Naive B cell (primary cell): ENCODE data around the gene F13A1. TPM values are rescaled to one million over a fixed set of nuclear protein-coding genes. Genes with fewer than 3 reads are reported as not detected.
A peak's percentile ranks its signal among the peaks of the same experiment; 100 is the strongest.
"Not testable (repeated sequence)": the region's sequence is repeated elsewhere in the genome, so short reads cannot be mapped to it uniquely, and the experiment has no call there.

Experiments
- ATAC-seq, 2 donors: fragments of 150-1000 bp; cut with Tn5 transposase; 2 replicates each; pipeline ENCODE4 v1.10.0; 2021; ENCODE audit warnings: low read depth in 2 of 2, mild to moderate bottlenecking in 2 of 2, moderate library complexity in 2 of 2
- DNase-seq: peaks from one replicate; pipeline ENCODE4 v3.0.0; 2022
- H3K27ac Mint-ChIP-seq, 6 donors: one replicate each; pipeline ENCODE4 v1.8.0; 2020 to 2022; ENCODE audit warnings: mild to moderate bottlenecking in 6 of 6, mixed read lengths in 6 of 6, moderate library complexity in 5 of 6, inconsistent platforms in 2 of 6
- H3K27me3 Mint-ChIP-seq, 3 donors: one replicate each; pipeline ENCODE4 v1.8.0; 2021 to 2022; ENCODE audit warnings: mixed read lengths in 3 of 3, mild to moderate bottlenecking in 1 of 3
- H3K36me3 Mint-ChIP-seq, 2 donors: one replicate each; pipeline ENCODE4 v1.8.0; 2020 to 2022; ENCODE audit warnings: mixed read lengths in 2 of 2, inconsistent platforms in 1 of 2, mild to moderate bottlenecking in 1 of 2
- H3K4me1 Mint-ChIP-seq, 3 donors: one replicate each; pipeline ENCODE4 v1.8.0; 2020 to 2022; ENCODE audit warnings: mixed read lengths in 3 of 3, inconsistent platforms in 1 of 3, mild to moderate bottlenecking in 1 of 3, moderate library complexity in 1 of 3
- H3K4me3 Mint-ChIP-seq, 8 donors: one replicate each; pipeline ENCODE4 v1.8.0; 2020 to 2022; ENCODE audit warnings: mild to moderate bottlenecking in 8 of 8, mixed read lengths in 8 of 8, moderate library complexity in 8 of 8, inconsistent platforms in 2 of 8
- H3K9me3 Mint-ChIP-seq, 7 donors: one replicate each; pipeline ENCODE4 v1.8.0; 2020 to 2022; ENCODE audit warnings: mixed read lengths in 7 of 7, mild to moderate bottlenecking in 5 of 7, inconsistent platforms in 2 of 7, moderate library complexity in 1 of 7
- polyA plus RNA-seq, 6 donors: library from polyadenylated mRNA; unstranded; fragments of 300-500 nt; fragmentation: Illumina TruSeq; gene quantifications; one replicate each; pipeline ENCODE4 v1.2.3, GENCODE V29; 2021; ENCODE audit warnings: low read depth in 6 of 6

Gene F13A1
- polyA plus RNA-seq, 6 donors from 2014 or later = 3.3 to 9.0 (median 6.6) TPM

DNA sequence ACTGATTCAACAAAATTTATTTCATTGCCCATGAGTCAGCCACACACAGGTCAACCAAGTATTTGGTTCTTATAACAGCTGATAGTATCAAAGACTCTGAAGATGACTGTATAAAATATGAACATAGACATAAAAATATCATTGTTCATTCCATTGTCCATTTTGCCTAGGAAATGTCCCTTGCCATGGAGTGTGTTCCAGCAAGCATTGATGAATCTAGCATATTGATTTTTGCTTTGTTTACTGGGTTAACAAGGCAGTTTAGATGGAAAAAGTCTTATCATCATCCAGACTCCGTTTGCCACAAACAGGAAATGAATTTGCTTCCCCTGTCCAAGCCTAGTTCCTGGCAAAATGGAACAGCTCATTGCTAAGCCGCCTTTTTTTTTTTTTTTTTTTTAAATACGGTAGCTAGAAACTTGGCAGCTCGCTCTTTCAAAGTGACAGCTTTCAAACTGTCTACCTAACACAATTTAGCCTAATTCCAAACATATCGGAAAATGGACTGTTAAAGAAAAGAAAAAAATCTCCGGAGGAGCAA is 7.5 kb downstream of the F13A1 start:
- no peak for DNase-seq
- H3K4me1 Mint-ChIP-seq = peaks cover 0 to 5% (median 2%) of the 10 kb centered on the region in 3 donors
- H3K27me3 Mint-ChIP-seq = peaks cover 34 to 42% (median 42%) of the 10 kb centered on the region in 3 donors

DNA sequence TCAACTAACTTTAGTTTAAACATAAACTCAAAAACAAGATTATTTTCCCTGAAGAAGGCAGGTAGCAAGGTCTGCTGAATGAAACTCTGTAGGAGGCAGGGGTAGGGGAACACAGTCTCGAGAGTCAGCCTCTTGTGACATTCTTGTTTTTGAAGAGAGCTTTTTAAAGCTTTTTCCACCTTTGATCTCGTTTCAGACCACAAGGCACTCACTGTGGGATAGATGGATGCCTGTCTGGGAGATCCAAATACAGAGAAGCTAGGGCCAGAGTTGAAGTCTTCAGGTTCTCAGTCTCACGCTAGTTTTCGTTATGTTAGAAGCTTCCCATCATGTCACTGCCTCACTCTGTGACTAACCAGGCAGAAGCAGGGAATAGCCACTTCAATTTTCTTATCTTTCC is 14.9 kb downstream of the F13A1 start:
- DNase-seq (no peak), ATAC-seq (no peak)
- Mint-ChIP-seq H3K4me1 (no peaks in the 10 kb centered on the region), H3K27me3 (peaks cover 19 to 27% (median 26%) of the 10 kb centered on the region in 3 donors), H3K27ac (peak overlapping the region in 1 of 6 donors; percentile 33), H3K36me3 (no peaks in the 10 kb centered on the region), H3K9me3 (peaks cover 0 to 7% (median under 1%) of the 10 kb centered on the region in 7 donors), H3K4me3 (no peak overlapping the region)

More for the DNA sequence above, 7.5 kb downstream of the F13A1 start:
- H3K27ac Mint-ChIP-seq = no peak overlapping the region
- no peak overlapping the region for H3K4me3 Mint-ChIP-seq
- no peak for ATAC-seq
- no peaks in the 10 kb centered on the region for H3K36me3 Mint-ChIP-seq
- no peaks in the 10 kb centered on the region for H3K9me3 Mint-ChIP-seq

DNA sequence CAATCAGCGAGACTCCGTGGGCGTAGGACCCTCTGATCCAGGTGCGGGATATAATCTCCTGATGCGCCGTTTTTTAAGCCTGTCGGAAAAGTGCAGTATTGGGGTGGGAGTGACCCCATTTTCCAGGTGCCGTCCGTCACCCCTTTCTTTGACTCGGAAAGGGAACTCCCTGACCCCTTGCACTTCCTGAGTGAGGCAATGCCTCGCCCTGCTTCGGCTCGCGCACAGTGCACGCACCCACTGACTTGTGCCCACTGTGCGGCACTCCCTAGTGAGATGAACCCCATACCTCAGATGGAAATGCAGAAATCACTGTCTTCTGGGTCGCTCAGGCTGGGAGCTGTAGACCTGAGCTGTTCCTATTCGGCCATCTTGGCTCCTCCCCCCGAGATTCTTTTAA is 20.1 kb downstream of the F13A1 start:
- DNase-seq, H3K4me1 Mint-ChIP-seq, H3K9me3 Mint-ChIP-seq, H3K36me3 Mint-ChIP-seq, ATAC-seq, H3K27ac Mint-ChIP-seq, H3K4me3 Mint-ChIP-seq: not testable (repeated sequence)
- peaks cover 13 to 18% (median 14%) of the 10 kb centered on the region in 3 donors for H3K27me3 Mint-ChIP-seq

DNA sequence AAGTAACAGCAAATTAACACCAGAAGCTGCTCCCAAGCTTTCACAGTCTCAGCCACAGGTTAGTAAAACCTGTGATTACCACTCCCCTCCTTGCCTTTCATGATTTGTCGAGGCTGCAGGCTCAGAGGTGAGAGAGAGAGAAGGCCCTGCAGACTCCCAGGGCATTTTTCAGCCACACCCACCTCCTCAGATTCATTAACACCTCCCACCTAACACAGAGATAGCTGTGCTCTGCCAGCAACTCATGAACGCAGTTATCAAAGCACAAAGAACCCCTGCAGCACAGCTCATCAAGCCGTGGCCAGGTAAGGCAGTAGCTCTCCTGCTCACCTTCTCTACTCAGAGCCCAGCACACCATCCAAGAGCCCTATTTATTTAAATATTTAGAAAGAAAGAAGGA is 27.1 kb downstream of the F13A1 start:
- Mint-ChIP-seq H3K27me3 (peaks cover 10 to 34% (median 24%) of the 10 kb centered on the region in 3 donors), H3K4me3 (no peak overlapping the region)

DNA sequence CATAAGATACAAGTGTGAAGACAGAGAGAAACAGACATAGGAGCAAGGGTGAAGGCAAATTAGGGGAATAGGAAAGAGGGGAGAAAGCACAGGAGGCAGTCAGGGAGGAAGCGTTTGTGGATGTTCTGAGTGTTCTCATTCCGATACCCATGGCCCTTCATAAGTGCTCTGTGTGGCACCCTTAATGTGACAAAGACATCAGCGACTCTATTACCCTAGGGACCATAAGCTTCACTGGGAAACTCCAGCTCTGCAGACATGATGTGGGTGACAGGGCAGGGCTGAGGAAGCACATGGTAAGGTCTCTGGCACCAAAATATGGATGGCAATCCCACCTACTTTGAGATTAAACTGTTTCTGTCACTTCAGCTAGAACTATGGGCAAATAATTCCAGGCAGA is 33.0 kb downstream of the F13A1 start:
- ATAC-seq = peak; percentile 75 to 86
- no peaks in the 10 kb centered on the region for H3K36me3 Mint-ChIP-seq

More for the DNA sequence above, 27.1 kb downstream of the F13A1 start:
- Mint-ChIP-seq H3K4me1 (no peaks in the 10 kb centered on the region), H3K27ac (no peak overlapping the region), H3K36me3 (no peaks in the 10 kb centered on the region), H3K9me3 (peaks cover 0 to 6% (median 2%) of the 10 kb centered on the region in 7 donors)
- DNase-seq (no peak), ATAC-seq (no peak)

DNA sequence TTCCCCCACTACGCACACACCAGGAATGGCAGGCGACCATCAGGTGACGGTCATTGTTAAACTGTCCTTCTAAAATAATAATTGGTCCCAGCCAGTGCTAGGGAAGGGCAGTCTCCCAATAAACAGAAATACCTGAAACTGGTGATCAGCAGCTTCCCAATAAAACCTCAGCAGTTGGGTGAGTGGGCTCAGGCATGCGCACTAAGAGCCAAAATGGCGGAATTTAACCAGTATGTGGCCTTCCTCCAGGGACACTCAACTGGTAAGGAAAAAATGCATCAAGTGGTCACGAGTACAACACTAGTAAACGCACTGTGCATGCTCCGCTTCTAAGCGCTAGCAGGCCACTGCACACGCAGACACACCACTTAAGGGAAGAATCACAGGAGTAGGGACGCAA is 34.8 kb downstream of the F13A1 start:
- H3K27me3 Mint-ChIP-seq = no peaks in the 10 kb centered on the region
- peak overlapping the region in 1 of 6 donors; percentile 71 for H3K27ac Mint-ChIP-seq
- no peaks in the 10 kb centered on the region for H3K9me3 Mint-ChIP-seq
- H3K4me3 Mint-ChIP-seq = no peak overlapping the region
- ATAC-seq (no peak), DNase-seq (no peak)
- H3K4me1 Mint-ChIP-seq = peaks cover 13 to 19% (median 18%) of the 10 kb centered on the region in 3 donors
- H3K36me3 Mint-ChIP-seq = no peaks in the 10 kb centered on the region

More for the DNA sequence above, 33.0 kb downstream of the F13A1 start:
- no peak for DNase-seq
- Mint-ChIP-seq H3K27me3 (peaks cover 8 to 17% (median 16%) of the 10 kb centered on the region in 3 donors), H3K4me1 (peaks cover 13 to 19% (median 18%) of the 10 kb centered on the region in 3 donors), H3K27ac (peak overlapping the region in 1 of 6 donors; percentile 22), H3K4me3 (no peak overlapping the region), H3K9me3 (peaks cover 0 to 3% (median 0%) of the 10 kb centered on the region in 7 donors)

DNA sequence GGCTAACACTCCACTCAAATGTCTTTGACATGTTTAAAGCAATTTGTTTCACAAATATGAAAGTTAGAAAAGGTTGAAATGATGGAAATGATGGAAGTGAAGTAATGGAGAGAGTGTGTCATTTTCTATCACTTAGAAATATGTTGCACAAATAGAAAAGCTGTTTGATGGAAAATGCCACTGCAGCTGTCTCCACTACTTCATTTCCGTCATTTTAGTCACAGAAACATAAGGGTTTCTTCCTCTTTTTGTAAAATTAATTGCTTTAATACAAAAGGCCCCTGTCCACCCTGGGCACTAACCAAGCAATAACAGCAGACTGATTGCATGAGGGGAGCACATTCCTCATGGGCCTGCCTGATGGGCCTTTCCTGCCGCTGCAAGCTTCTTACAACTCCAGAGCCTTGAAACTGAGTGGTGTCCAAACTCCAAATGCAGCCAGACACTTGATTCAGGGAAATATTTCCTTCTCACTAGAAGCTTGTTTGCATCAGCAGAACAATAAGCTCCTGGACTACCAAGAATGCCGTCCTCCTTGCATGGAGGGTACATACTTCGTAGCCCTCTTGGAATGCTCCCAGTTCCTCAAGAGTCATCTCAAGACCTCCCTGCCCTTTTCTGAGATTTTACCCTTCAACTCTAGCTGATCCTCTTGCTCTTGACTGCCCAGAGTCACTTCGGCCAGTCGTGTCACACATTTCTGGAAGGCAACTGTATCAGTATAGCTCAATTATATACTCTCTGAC is 36.1 kb downstream of the F13A1 start:
- Mint-ChIP-seq H3K36me3 (no peaks in the 10 kb centered on the region), H3K27ac (peak overlapping the region in 2 of 6 donors; percentile 38 to 63)
- ATAC-seq = peak; percentile 28 to 34

DNA sequence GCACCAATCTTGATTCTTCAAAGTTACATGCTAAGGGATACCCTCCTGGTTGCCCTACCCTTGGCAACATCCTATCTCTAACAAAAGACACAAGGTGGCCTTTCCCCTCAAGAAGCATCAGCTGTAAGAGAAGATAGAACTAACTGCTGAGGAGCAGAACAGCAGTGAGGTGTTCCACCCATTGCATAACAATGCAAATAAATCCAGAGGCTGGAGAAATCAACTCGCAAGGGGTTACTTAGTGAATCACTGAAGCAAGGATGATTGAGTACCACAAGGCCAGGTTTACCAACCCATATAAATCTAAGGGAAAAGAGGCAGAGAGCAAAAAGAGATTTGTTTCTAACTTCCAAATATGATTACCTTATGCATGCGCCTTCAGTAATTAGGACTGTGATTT is 36.7 kb downstream of the F13A1 start:
- peaks cover 13 to 19% (median 18%) of the 10 kb centered on the region in 3 donors for H3K4me1 Mint-ChIP-seq
- H3K27ac Mint-ChIP-seq = peak overlapping the region in 2 of 6 donors; percentile 12 to 54
- no peak for DNase-seq
- H3K9me3 Mint-ChIP-seq = no peaks in the 10 kb centered on the region
- H3K4me3 Mint-ChIP-seq = peak overlapping the region in 1 of 8 donors; percentile 25
- H3K36me3 Mint-ChIP-seq = no peaks in the 10 kb centered on the region
- H3K27me3 Mint-ChIP-seq = peaks cover 4% of the 10 kb centered on the region in 3 donors
- peak; percentile 31 to 44 for ATAC-seq

More for the DNA sequence above, 36.1 kb downstream of the F13A1 start:
- Mint-ChIP-seq H3K27me3 (no peaks in the 10 kb centered on the region), H3K4me1 (peaks cover 13 to 19% (median 18%) of the 10 kb centered on the region in 3 donors), H3K9me3 (no peaks in the 10 kb centered on the region), H3K4me3 (peak overlapping the region in 2 of 8 donors; percentile 14 to 29)
- DNase-seq = peak; percentile 11

DNA sequence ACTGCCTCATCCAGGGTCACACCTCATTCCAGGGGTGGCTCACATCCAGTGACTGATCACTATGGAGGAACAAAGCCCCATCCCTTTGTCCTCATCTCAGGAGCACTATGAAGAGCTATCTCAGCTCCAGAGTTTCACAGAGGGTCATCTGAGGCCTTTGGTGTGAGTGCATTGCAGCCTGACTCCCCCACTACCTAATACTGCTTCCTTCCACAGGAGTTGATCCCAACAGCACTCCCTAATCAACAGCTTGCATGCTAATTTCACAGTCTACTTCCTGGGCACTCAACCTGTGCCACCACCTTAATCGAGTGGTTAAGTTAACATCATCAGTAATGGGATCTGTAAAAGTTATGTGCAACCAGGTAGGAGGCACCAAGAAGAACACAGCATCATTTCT is 37.7 kb downstream of the F13A1 start:
- ATAC-seq (no peak), DNase-seq (no peak)
- Mint-ChIP-seq H3K27ac (no peak overlapping the region), H3K27me3 (peaks cover 7 to 15% (median 15%) of the 10 kb centered on the region in 3 donors), H3K4me1 (peaks cover 17 to 19% (median 18%) of the 10 kb centered on the region in 3 donors), H3K36me3 (no peaks in the 10 kb centered on the region), H3K9me3 (peaks cover 0 to 4% (median 0%) of the 10 kb centered on the region in 7 donors), H3K4me3 (no peak overlapping the region)

DNA sequence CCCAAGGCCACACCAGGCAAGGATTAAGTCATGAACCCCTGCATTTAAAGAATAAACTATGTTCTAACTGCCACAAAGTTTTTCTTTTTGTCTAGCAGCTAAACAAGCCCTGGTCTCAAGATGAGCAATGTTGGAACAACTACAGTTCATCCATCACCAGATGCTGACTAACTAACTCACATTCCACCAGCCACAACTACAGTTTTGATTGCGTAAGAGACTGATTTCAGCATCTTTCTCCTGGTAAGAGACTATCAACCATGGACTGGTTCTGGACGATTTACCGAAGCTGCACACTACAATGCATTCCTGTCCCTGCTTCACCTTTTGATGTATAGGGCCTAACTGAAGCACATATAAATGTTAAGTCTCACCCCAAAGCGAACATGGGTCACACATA is 43.0 kb downstream of the F13A1 start:
- Mint-ChIP-seq H3K9me3 (peaks cover 0 to 4% (median 0%) of the 10 kb centered on the region in 7 donors), H3K4me3 (no peak overlapping the region), H3K27me3 (peaks cover 25 to 48% (median 47%) of the 10 kb centered on the region in 3 donors), H3K27ac (no peak overlapping the region), H3K36me3 (peaks cover 0 to 7% of the 10 kb centered on the region in 2 donors), H3K4me1 (peaks cover 0 to 4% (median 0%) of the 10 kb centered on the region in 3 donors)
- ATAC-seq (no peak), DNase-seq (no peak)

DNA sequence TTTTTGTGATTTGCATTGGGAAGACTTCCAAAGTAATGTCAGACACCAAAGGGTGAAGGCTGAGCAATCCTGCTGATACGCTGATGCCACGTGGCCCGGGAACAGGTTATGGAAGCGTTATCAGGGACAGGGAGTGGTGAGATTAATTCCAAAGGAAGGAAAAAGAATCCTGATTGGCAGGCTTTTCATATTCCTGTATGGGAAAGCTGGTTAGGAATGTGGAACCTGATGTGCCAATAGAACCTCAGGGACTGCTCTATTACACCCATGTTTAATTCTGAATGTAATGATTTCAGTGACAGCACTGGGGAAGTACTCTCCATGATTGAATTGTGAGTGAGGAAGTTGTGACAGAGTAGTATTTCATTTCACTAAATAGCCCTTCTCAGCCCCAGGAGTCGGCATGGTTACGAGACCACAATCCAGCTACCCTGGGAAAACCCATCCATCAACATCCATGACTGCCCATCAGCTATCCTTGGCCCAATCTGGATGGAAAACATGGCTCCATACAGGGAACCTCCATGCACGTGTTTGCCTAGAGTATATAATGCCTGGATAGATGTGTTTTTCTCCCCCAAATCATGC is 49.4 kb downstream of the F13A1 start:
- no peak for ATAC-seq
- H3K27ac Mint-ChIP-seq = no peak overlapping the region
- peaks cover 35 to 50% (median 44%) of the 10 kb centered on the region in 3 donors for H3K27me3 Mint-ChIP-seq
- no peak overlapping the region for H3K4me3 Mint-ChIP-seq
- peaks cover 0 to 4% (median 0%) of the 10 kb centered on the region in 3 donors for H3K4me1 Mint-ChIP-seq
- peaks cover 7 to 8% of the 10 kb centered on the region in 2 donors for H3K36me3 Mint-ChIP-seq
- peaks cover 0 to 21% (median 7%) of the 10 kb centered on the region in 7 donors for H3K9me3 Mint-ChIP-seq
- no peak for DNase-seq

DNA sequence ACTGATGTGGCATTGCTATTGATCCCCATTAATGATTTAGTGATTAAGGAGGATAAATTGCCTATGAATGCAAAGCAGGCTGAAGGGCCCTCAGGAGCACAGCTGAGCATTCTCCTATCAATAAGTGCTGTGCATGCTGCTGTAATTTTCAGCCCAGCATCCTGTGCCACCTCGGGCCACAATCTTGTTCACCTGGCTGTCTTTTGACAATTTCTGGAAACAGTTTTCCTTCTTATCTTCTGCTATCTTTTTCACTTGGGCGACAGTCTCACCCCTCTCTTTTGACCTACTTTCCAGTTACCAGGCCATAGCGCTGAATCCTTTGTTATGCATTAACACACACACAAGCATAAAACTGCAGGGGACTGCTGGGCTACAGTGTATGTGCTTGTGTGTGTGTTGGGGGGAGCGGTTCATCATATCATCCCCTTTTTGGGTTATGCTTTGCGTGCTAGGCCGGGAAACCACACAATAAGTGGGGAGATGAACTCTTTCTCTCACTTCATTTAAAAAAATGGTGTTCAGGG is 60.2 kb downstream of the F13A1 start:
- no peak overlapping the region for H3K4me3 Mint-ChIP-seq
- ATAC-seq (no peak), DNase-seq (no peak)

DNA sequence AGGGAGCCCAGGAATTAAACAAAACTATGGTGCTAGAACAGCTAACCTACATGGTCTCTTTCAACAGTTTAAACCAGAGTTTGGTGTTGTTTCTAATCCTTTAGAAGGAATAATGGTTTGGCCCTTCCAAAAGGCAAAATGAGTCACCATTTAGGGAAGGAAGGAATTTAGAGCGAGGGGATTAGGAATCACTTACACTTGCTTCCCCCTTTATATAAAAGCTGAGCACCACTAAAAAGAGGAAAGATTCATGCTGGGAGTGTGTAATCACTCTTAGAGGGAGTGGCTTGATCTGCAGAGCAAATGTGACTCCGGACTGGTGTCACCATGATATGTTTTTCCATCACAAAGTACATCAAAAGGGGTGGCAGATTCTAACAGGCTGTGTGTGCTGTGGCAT is 63.6 kb downstream of the F13A1 start:
- ATAC-seq = no peak
- H3K27me3 Mint-ChIP-seq = peaks cover 7 to 33% (median 25%) of the 10 kb centered on the region in 3 donors
- no peaks in the 10 kb centered on the region for H3K36me3 Mint-ChIP-seq
- no peak for DNase-seq
- no peak overlapping the region for H3K27ac Mint-ChIP-seq
- H3K4me3 Mint-ChIP-seq = no peak overlapping the region
- H3K4me1 Mint-ChIP-seq = no peaks in the 10 kb centered on the region
- no peaks in the 10 kb centered on the region for H3K9me3 Mint-ChIP-seq

More for the DNA sequence above, 60.2 kb downstream of the F13A1 start:
- H3K27ac Mint-ChIP-seq = peak overlapping the region in 1 of 6 donors; percentile 1
- H3K9me3 Mint-ChIP-seq = peaks cover 0 to 2% (median 0%) of the 10 kb centered on the region in 7 donors
- no peaks in the 10 kb centered on the region for H3K4me1 Mint-ChIP-seq
- no peaks in the 10 kb centered on the region for H3K36me3 Mint-ChIP-seq
- peaks cover 22 to 42% (median 34%) of the 10 kb centered on the region in 3 donors for H3K27me3 Mint-ChIP-seq
